PC-3 (cell line): ENCODE measurements around the gene CYP2B6.

ENCODE experiments used
- EZH2 ChIP-seq: fragments of 300-600 bp; sonication (generic); IDR thresholded peaks from one replicate; pipeline ENCODE4 v1.6.1; 2017; ENCODE audit warnings: antibody characterized with exemption, mild to moderate bottlenecking, low read length; ENCODE audit not compliant: unreplicated experiment
- EZH2phosphoT487 ChIP-seq: fragments of 300-600 bp; sonication (generic); IDR thresholded peaks from 2 replicates; pipeline ENCODE4 v1.6.1; 2018; ENCODE audit warnings: mild to moderate bottlenecking, antibody characterized with exemption, low read length, borderline replicate concordance
- TF ChIP-seq, protein P1 (sequence below): fragments of 300-600 bp; sonication (generic); conservative IDR thresholded peaks from 2 replicates; pipeline ENCODE4 v1.5.1; 2017; ENCODE audit warnings: antibody characterized with exemption, low read depth, mild to moderate bottlenecking, low read length

DNA sequence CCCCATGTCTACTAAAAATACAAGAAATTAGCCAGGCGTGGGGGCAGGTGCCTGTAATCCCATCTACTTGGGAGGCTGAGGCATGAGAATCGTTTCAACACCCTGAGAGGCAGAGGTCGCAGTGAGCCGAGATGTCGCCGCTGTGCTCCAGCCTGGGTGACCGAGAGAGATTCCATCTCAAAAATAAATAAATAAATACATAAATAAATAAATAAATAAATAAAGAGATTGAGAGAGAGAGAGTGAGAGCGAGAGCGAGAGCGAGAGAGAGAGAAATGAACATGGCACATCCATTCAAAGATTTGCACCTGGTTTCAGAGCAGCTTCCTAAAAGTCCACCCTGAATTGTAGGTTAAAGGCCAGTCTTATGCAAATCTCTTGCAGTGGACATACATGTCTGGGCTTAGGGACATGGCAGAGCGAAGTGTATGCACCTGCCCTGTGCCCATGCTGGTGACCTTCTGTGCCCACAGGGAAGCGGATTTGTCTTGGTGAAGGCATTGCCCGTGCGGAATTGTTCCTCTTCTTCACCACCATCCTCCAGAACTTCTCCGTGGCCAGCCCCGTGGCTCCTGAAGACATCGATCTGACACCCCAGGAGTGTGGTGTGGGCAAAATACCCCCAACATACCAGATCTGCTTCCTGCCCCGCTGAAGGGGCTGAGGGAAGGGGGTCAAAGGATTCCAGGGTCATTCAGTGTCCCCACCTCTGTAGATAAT, 42.3 kb upstream of the CYP2B6 start:
- TF ChIP-seq, protein P1, sequence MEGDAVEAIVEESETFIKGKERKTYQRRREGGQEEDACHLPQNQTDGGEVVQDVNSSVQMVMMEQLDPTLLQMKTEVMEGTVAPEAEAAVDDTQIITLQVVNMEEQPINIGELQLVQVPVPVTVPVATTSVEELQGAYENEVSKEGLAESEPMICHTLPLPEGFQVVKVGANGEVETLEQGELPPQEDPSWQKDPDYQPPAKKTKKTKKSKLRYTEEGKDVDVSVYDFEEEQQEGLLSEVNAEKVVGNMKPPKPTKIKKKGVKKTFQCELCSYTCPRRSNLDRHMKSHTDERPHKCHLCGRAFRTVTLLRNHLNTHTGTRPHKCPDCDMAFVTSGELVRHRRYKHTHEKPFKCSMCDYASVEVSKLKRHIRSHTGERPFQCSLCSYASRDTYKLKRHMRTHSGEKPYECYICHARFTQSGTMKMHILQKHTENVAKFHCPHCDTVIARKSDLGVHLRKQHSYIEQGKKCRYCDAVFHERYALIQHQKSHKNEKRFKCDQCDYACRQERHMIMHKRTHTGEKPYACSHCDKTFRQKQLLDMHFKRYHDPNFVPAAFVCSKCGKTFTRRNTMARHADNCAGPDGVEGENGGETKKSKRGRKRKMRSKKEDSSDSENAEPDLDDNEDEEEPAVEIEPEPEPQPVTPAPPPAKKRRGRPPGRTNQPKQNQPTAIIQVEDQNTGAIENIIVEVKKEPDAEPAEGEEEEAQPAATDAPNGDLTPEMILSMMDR: no peak
- TF ChIP-seq EZH2 (no peak), EZH2phosphoT487 (no peak)
